ENCODE data around the gene FARSB. TPM values are rescaled to one million over a fixed set of nuclear protein-coding genes. Genes with fewer than 3 reads are reported as not detected.

The FARSB gene
- total RNA-seq, 1 experiment from 2014 or later = 72.1 TPM

GRCh38 chr2:222595581-222595980 lies 60.3 kb downstream of the FARSB start:
- Histone ChIP-seq H3K36me3 (ENCODE audit: insufficient read depth, low read length, poor library complexity, severe bottlenecking) (peaks cover 28% of the 10 kb centered on the region), H3K4me3 (ENCODE audit: low read depth, low read length, poor library complexity, severe bottlenecking) (no peak overlapping the region), H3K27ac (ENCODE audit: low read depth, low read length, poor library complexity, severe bottlenecking) (no peak overlapping the region), H3K27me3 (replicated peaks; ENCODE audit: insufficient read depth, low read depth, low read length, poor library complexity) (no peaks in the 10 kb centered on the region), H3K9me3 (ENCODE audit: low read depth, low read length, poor library complexity, severe bottlenecking) (no peaks in the 10 kb centered on the region), H3K4me1 (ENCODE audit: insufficient read depth, low read length, poor library complexity, severe bottlenecking) (peaks cover 5% of the 10 kb centered on the region)
- intact Hi-C loops (cut with micrococcal nuclease; ENCODE audit: unreplicated experiment) = no loop called here
- ChIA-PET POLR2A (ENCODE audit: low non-redundant PET) (no interaction called here), CTCF (no interaction called here)
- no peak for DNase-seq (ENCODE audit: low spot score)
- no peak for TF ChIP-seq CTCF (conservative IDR thresholded peaks at IDR 0.05; ENCODE audit: low read depth, low read length)
- TF ChIP-seq EZH2 (IDR thresholded peaks at IDR 0.05; ENCODE audit: borderline replicate concordance, low read depth, low read length, poor library complexity, severe bottlenecking) = no peak
- BruUV-seq (replicated peaks) = no TSS peak

- no peak for DNase-seq (ENCODE audit: low spot score)
- POLR2A ChIA-PET (ENCODE audit: low non-redundant PET) = no interaction called here
- no TSS peak for BruUV-seq (replicated peaks)
- H3K9me3 ChIP-seq (ENCODE audit: low read depth, low read length, poor library complexity, severe bottlenecking) = no peaks in the 10 kb centered on the region
- H3K4me3 ChIP-seq (ENCODE audit: low read depth, low read length, poor library complexity, severe bottlenecking) = no peak overlapping the region
- H3K4me1 ChIP-seq (ENCODE audit: insufficient read depth, low read length, poor library complexity, severe bottlenecking) = peaks cover 5% of the 10 kb centered on the region
- H3K27me3 ChIP-seq (replicated peaks; ENCODE audit: insufficient read depth, low read depth, low read length, poor library complexity) = no peaks in the 10 kb centered on the region
- H3K36me3 ChIP-seq (ENCODE audit: insufficient read depth, low read length, poor library complexity, severe bottlenecking) = peaks cover 24% of the 10 kb centered on the region
- intact Hi-C loops (cut with micrococcal nuclease; ENCODE audit: unreplicated experiment) = no loop called here
- no peak overlapping the region for H3K27ac ChIP-seq (ENCODE audit: low read depth, low read length, poor library complexity, severe bottlenecking)
- no peak for TF ChIP-seq CTCF (conservative IDR thresholded peaks at IDR 0.05; ENCODE audit: low read depth, low read length)
- TF ChIP-seq EZH2 (IDR thresholded peaks at IDR 0.05; ENCODE audit: borderline replicate concordance, low read depth, low read length, poor library complexity, severe bottlenecking) = no peak
- CTCF ChIA-PET = no interaction called here
These were observed 61.2 kb downstream of the FARSB start for GRCh38 chr2:222594679-222595078.

- peaks cover 13% of the 10 kb centered on the region for H3K36me3 ChIP-seq (ENCODE audit: insufficient read depth, low read length, poor library complexity, severe bottlenecking)
- BruUV-seq (replicated peaks) = no TSS peak
- intact Hi-C loops (cut with micrococcal nuclease; ENCODE audit: unreplicated experiment) = no loop called here
- no peak for DNase-seq (ENCODE audit: low spot score)
- H3K9me3 ChIP-seq (ENCODE audit: low read depth, low read length, poor library complexity, severe bottlenecking) = no peaks in the 10 kb centered on the region
- H3K27me3 ChIP-seq (replicated peaks; ENCODE audit: insufficient read depth, low read depth, low read length, poor library complexity) = no peaks in the 10 kb centered on the region
- TF ChIP-seq EZH2 (IDR thresholded peaks at IDR 0.05; ENCODE audit: borderline replicate concordance, low read depth, low read length, poor library complexity, severe bottlenecking) (no peak), CTCF (conservative IDR thresholded peaks at IDR 0.05; ENCODE audit: low read depth, low read length) (no peak)
- CTCF ChIA-PET = no interaction called here
- peaks cover 5% of the 10 kb centered on the region for H3K4me1 ChIP-seq (ENCODE audit: insufficient read depth, low read length, poor library complexity, severe bottlenecking)
- no peak overlapping the region for H3K4me3 ChIP-seq (ENCODE audit: low read depth, low read length, poor library complexity, severe bottlenecking)
- no peak overlapping the region for H3K27ac ChIP-seq (ENCODE audit: low read depth, low read length, poor library complexity, severe bottlenecking)
- POLR2A ChIA-PET (ENCODE audit: low non-redundant PET) = no interaction called here
These were observed 63.7 kb downstream of the FARSB start for GRCh38 chr2:222592176-222592575.
